GM20431 (cell line): Measurements from ENCODE around the gene PASK.
"Not testable (repeated sequence)": the region's sequence is repeated elsewhere in the genome, so short reads cannot be mapped to it uniquely, and the experiment has no call there.

Experiments used
- in situ Hi-C: fragments of 300-500 bp; cut with MseI, MboI; formaldehyde crosslinking; loops from one replicate; pipeline ENCODE4 v1.15.0; 2020; ENCODE audit warnings: low sequenced_read_pairs; ENCODE audit not compliant: unreplicated experiment

Gene PASK

GRCh38 chr2:241148891-241149674 lies at the start of gene PASK:
Gene PASK (minus strand): TSS chr2:241149472. CDS start chr2:241143032, 6,440 bp downstream.
- in situ Hi-C loops: loop anchor here (10.0 kb wide), 1 partner anchor 54 kb away; no protein-coding TSS in a partner anchor

GRCh38 chr2:241198381-241199279 lies 49.4 kb upstream of the PASK start:
- in situ Hi-C loops: no loop called here

GRCh38 chr2:241197947-241198346 lies 48.7 kb upstream of the PASK start:
- in situ Hi-C loops: no loop called here

GRCh38 chr2:241197246-241197645 lies 48.0 kb upstream of the PASK start:
- in situ Hi-C loops: not testable (repeated sequence)

GRCh38 chr2:241195506-241196130 lies 46.3 kb upstream of the PASK start:
- in situ Hi-C loops: no loop called here

- in situ Hi-C loops: no loop called here
Observed at GRCh38 chr2:241194811-241195210, 45.5 kb upstream of the PASK start.

- in situ Hi-C loops: no loop called here
Observed at GRCh38 chr2:241193271-241193670, 44.0 kb upstream of the PASK start.

- in situ Hi-C loops: no loop called here
Observed at GRCh38 chr2:241191081-241191480, 41.8 kb upstream of the PASK start.

- in situ Hi-C loops: no loop called here
Observed at GRCh38 chr2:241190291-241190981, 41.2 kb upstream of the PASK start.

- in situ Hi-C loops: no loop called here
Observed at GRCh38 chr2:241189856-241190201, 40.6 kb upstream of the PASK start.

GRCh38 chr2:241189093-241189855 lies 40.0 kb upstream of the PASK start:
- in situ Hi-C loops: no loop called here

- in situ Hi-C loops: no loop called here
Observed at GRCh38 chr2:241188361-241189092, 39.3 kb upstream of the PASK start, which contains the start of gene ANO7. Gene ANO7 (plus strand): TSS chr2:241188677. CDS start chr2:241190064, 1,387 bp downstream.

GRCh38 chr2:241187918-241188234 lies 38.6 kb upstream of the PASK start:
- in situ Hi-C loops: no loop called here

GRCh38 chr2:241187101-241187917 lies 38.0 kb upstream of the PASK start:
- in situ Hi-C loops: no loop called here

GRCh38 chr2:241185961-241186360 lies 36.7 kb upstream of the PASK start:
- in situ Hi-C loops: no loop called here

GRCh38 chr2:241184901-241185300 lies 35.6 kb upstream of the PASK start:
- in situ Hi-C loops: no loop called here

GRCh38 chr2:241183221-241183620 lies 33.9 kb upstream of the PASK start:
- in situ Hi-C loops: no loop called here

GRCh38 chr2:241182531-241183133 lies 33.4 kb upstream of the PASK start:
- in situ Hi-C loops: no loop called here
